Spleen (tissue), 11 donors: Measurements from ENCODE around the gene APPL1. TPM values are rescaled to one million over a fixed set of nuclear protein-coding genes. Genes with fewer than 3 reads are reported as not detected.

Experiments
- DNase-seq: peaks from one replicate; pipeline ENCODE4 v3.0.0-alpha.2; 2020
- H3K27ac ChIP-seq, 8 donors: fragments of 200-600 bp; sonication (generic) in 7 of 8; 1 replicate in 4 of 8; 2 replicates in 4 of 8; pipeline versions ENCODE4 v1.5.0 to v1.8.0; 2016 to 2021; ENCODE audit warnings: inconsistent platforms in 4 of 8, mild to moderate bottlenecking in 4 of 8, moderate library complexity in 1 of 8
- H3K27me3 ChIP-seq, 7 donors: fragments of 200-600 bp; sonication (generic) in 6 of 7; replicated peaks in 1 of 7; 1 replicate in 4 of 7; 2 replicates in 3 of 7; pipeline versions ENCODE4 v1.5.0 to v1.8.0; 2016 to 2021; ENCODE audit warnings: inconsistent platforms in 3 of 7, mild to moderate bottlenecking in 1 of 7
- H3K36me3 ChIP-seq, 6 donors: fragments of 200-600 bp; sonication (generic) in 5 of 6; 1 replicate in 4 of 6; 2 replicates in 2 of 6; pipeline versions ENCODE4 v1.5.0 to v1.8.0; 2016 to 2021; ENCODE audit warnings: inconsistent platforms in 2 of 6
- H3K4me1 ChIP-seq, 6 donors: fragments of 200-600 bp; sonication (generic) in 5 of 6; 1 replicate in 3 of 6; 2 replicates in 3 of 6; pipeline versions ENCODE4 v1.5.0 to v1.8.0; 2016 to 2021; ENCODE audit warnings: inconsistent platforms in 3 of 6
- H3K4me3 ChIP-seq, 8 donors: fragments of 200-600 bp; sonication (generic) in 7 of 8; 1 replicate in 4 of 8; 2 replicates in 4 of 8; pipeline versions ENCODE4 v1.5.0 to v1.8.0; 2016 to 2021; ENCODE audit warnings: inconsistent platforms in 4 of 8, mild to moderate bottlenecking in 4 of 8, moderate library complexity in 2 of 8
- H3K9me3 ChIP-seq, 8 donors: fragments of 200-600 bp; sonication (generic) in 7 of 8; 1 replicate in 4 of 8; 2 replicates in 4 of 8; pipeline versions ENCODE4 v1.5.0 to v1.8.0; 2016 to 2021; ENCODE audit warnings: inconsistent platforms in 4 of 8
- POLR2A ChIP-seq, 3 donors: fragments of 450-650 bp; IDR thresholded peaks; one replicate each; pipeline ENCODE4 v1.5.1; 2017; ENCODE audit warnings: antibody characterized with exemption in 3 of 3, mild to moderate bottlenecking in 1 of 3
- POLR2AphosphoS5 ChIP-seq, 3 donors: sonication (generic); formaldehyde crosslinking; IDR thresholded peaks; one replicate each; pipeline ENCODE4 v1.5.1; 2017; ENCODE audit warnings: antibody characterized with exemption in 3 of 3
- WGBS, 5 donors: extraction: QIAGEN DNeasy Blood & Tissue Kit in 3 of 5; methylation state at CpG; one replicate each; pipeline versions ENCODE4 v1.1.5 to v1.1.7; 2013 to 2018; 5-methylcytosine and 5-hydroxymethylcytosine counted together
- intact Hi-C: fragments of 100-400 bp; cut with DNase I; formaldehyde crosslinking; loops from one replicate; pipeline ENCODE4 v1.15.0; 2023; ENCODE audit warnings: low total_unique reads
- polyA plus RNA-seq, 3 donors: library from polyadenylated mRNA; stranded (reverse); fragments of 200-250 nt; gene quantifications; one replicate each; pipeline ENCODE4 v1.2.1, GENCODE V29; 2013
- total RNA-seq, 7 donors: library from RNA; depleted of rRNA in 3 of 7; stranded (reverse); fragments of >200 nt in 3 of 7; fragmentation: NEBNext Ultra II Directional in 4 of 7; extraction: Animal tissue kit (Norgen Biotek cat#: 25700) in 4 of 7; gene quantifications; one replicate each; pipeline versions ENCODE4 v1.1.0 to v1.2.1, GENCODE V29; 2016 to 2021
- TF ChIP-seq, protein P1 (sequence below), 11 experiments: fragments of 200-600 bp in 7 of 11; fragments of 450-650 bp in 4 of 11; sonication (generic) in 4 of 11; IDR thresholded peaks in 8 of 11; conservative IDR thresholded peaks in 3 of 11; 1 replicate in 7 of 11; 2 replicates in 4 of 11; pipeline versions ENCODE4 v1.4.0 to v1.8.0; 2016 to 2021; ENCODE audit warnings: antibody characterized with exemption in 11 of 11, inconsistent platforms in 4 of 11, mild to moderate bottlenecking in 1 of 11
- donor health status: healthy with polysubstance abuse.
- donor health status: DM: no; HTN: no; CAD: no; lungs with moderate emphysema.
- donor health status: DM: no; HTN: no; CAD: no.
- donor health status: Bipolar disorder and iron deficiency.
- donor health status: healthy.
- donor health status: DM: no; HTN: no; CAD: no.
- donor health status: DM: yes; HTN: yes; CAD: no.

APPL1 gene
- total and polyA plus RNA-seq, 10 donors, result 10.0 to 49.5 (median 41.7) TPM

DNA sequence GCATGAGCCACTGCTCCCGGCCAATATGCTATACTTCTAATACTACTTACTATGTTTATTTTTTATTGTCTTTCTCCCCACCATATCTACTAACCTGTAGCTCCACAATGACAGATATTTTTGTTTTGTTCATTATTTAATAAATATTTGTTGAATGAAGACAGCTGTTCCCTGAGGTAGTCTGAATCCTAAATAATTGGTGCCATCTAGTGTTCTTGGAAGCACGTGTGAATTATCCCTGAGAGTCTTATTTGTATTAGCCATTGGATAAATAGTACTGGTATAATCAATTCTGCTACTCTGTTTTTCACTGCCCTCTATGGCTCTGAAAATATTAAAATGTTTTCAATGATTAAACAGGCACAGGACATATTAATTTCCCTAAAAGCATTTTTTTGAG, 5.6 kb upstream of the APPL1 start:
- TF ChIP-seq, protein P1, sequence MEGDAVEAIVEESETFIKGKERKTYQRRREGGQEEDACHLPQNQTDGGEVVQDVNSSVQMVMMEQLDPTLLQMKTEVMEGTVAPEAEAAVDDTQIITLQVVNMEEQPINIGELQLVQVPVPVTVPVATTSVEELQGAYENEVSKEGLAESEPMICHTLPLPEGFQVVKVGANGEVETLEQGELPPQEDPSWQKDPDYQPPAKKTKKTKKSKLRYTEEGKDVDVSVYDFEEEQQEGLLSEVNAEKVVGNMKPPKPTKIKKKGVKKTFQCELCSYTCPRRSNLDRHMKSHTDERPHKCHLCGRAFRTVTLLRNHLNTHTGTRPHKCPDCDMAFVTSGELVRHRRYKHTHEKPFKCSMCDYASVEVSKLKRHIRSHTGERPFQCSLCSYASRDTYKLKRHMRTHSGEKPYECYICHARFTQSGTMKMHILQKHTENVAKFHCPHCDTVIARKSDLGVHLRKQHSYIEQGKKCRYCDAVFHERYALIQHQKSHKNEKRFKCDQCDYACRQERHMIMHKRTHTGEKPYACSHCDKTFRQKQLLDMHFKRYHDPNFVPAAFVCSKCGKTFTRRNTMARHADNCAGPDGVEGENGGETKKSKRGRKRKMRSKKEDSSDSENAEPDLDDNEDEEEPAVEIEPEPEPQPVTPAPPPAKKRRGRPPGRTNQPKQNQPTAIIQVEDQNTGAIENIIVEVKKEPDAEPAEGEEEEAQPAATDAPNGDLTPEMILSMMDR (IDR thresholded peaks at IDR 0.05 in 8 of 11, conservative IDR thresholded peaks at IDR 0.05 in 3 of 11), result no peak
- TF ChIP-seq POLR2A (IDR thresholded peaks at IDR 0.05) (no peak), POLR2AphosphoS5 (IDR thresholded peaks at IDR 0.05) (no peak)
- intact Hi-C loops, result no loop called here
- no peak overlapping the region for H3K27ac ChIP-seq
- WGBS, 5 donors, result 67 to 86% (median 75%) methylated on average over 2 of the region's 2 CpGs
- DNase-seq, result no peak
- H3K36me3 ChIP-seq, result no peaks in the 10 kb centered on the region
- no peak overlapping the region for H3K4me3 ChIP-seq
- H3K9me3 ChIP-seq, result no peaks in the 10 kb centered on the region
- H3K4me1 ChIP-seq, result peaks cover 0 to 19% (median 7%) of the 10 kb centered on the region in 6 donors
- no peaks in the 10 kb centered on the region for H3K27me3 ChIP-seq

DNA sequence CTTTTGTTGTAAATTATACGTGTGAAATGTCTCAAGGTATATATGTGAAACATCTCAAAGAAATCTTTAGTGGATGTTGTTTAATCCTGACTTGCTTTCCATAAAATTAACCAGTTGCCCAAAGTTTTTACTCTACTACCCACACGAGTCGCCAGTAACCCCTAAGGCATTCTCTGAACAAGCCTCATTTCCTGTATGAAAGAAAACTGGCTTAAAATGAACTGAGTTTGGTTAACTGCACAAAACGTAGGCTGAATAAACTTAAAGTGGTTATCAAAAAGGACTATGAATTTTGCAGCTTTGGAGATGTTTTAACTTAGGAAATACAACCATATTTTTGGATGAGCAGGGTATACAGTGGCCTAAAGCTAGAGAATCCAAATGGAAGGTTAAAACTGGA, 2.7 kb upstream of the APPL1 start:
- Histone ChIP-seq H3K4me1 (peaks cover 10 to 41% (median 26%) of the 10 kb centered on the region in 6 donors), H3K4me3 (no peak overlapping the region), H3K9me3 (no peaks in the 10 kb centered on the region), H3K36me3 (no peaks in the 10 kb centered on the region), H3K27ac (no peak overlapping the region), H3K27me3 (no peaks in the 10 kb centered on the region)
- 38 to 50% (median 44%) methylated on average over 4 of the region's 4 CpGs for WGBS, 5 donors
- TF ChIP-seq, protein P1 (IDR thresholded peaks at IDR 0.05 in 8 of 11, conservative IDR thresholded peaks at IDR 0.05 in 3 of 11), result no peak
- TF ChIP-seq POLR2A (IDR thresholded peaks at IDR 0.05), result no peak
- DNase-seq, result no peak
- intact Hi-C loops, result no loop called here

DNA sequence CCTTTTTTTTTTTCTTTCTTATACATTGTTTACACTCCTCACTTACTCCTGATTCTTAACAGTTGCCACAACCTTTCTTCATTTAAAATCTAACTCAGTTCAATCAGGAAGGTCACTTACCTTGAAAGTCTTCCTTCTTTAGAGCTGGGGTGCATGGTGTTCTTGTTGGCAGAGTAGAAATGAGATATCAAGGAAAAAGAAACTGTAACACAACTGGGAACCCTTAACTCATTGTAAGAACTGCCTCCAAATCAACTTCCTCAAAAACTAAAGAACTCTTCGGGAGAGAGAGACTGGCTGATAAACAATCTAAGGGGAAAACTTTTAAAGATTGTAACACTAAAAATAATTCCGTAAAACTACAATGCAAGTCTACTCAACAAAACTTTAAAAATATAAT, 1.4 kb upstream of the APPL1 start:
- H3K27ac ChIP-seq, result peak overlapping the region in 2 of 8 donors; percentile 7 to 92
- 29 to 49% (median 44%) methylated on average over 2 of the region's 2 CpGs for WGBS, 5 donors
- intact Hi-C loops, result no loop called here

GRCh38 chr3:57227930-57228751, 612 bp downstream of the APPL1 start:
- TF ChIP-seq, protein P1 (IDR thresholded peaks at IDR 0.05 in 8 of 11, conservative IDR thresholded peaks at IDR 0.05 in 3 of 11), result no peak
- TF ChIP-seq POLR2AphosphoS5 (IDR thresholded peaks at IDR 0.05) (peak; percentile 61 to 84 (median 83)), POLR2A (IDR thresholded peaks at IDR 0.05) (peak in 1 of 3 donors; percentile 13)
- Histone ChIP-seq H3K9me3 (no peaks in the 10 kb centered on the region), H3K27ac (peak overlapping the region; percentile 57 to 96 (median 92)), H3K27me3 (no peaks in the 10 kb centered on the region), H3K4me3 (peak overlapping the region; percentile 72 to 97 (median 86)), H3K4me1 (peaks cover 12 to 73% (median 37%) of the 10 kb centered on the region in 6 donors), H3K36me3 (no peaks in the 10 kb centered on the region)
- peak; percentile 91 for DNase-seq
- intact Hi-C loops, result no loop called here
- WGBS, 5 donors, result 0% methylated on average over 47 to 70 of the region's 70 CpGs

More for the DNA sequence above, 1.4 kb upstream of the APPL1 start:
- Histone ChIP-seq H3K9me3 (no peaks in the 10 kb centered on the region), H3K27me3 (no peaks in the 10 kb centered on the region), H3K4me3 (no peak overlapping the region), H3K4me1 (peaks cover 12 to 54% (median 35%) of the 10 kb centered on the region in 6 donors), H3K36me3 (no peaks in the 10 kb centered on the region)
- DNase-seq, result no peak
- TF ChIP-seq, protein P1 (IDR thresholded peaks at IDR 0.05 in 8 of 11, conservative IDR thresholded peaks at IDR 0.05 in 3 of 11), result no peak
- TF ChIP-seq POLR2A (IDR thresholded peaks at IDR 0.05) (no peak), POLR2AphosphoS5 (IDR thresholded peaks at IDR 0.05) (no peak)
